ENCODE measurements around the gene MGRN1. TPM values are rescaled to one million over a fixed set of nuclear protein-coding genes. Genes with fewer than 3 reads are reported as not detected.

MGRN1 gene
- total RNA-seq, 3 donors from 2014 or later (not counting 1 experiment from before 2014, with no cell fraction given) = 102 to 106 (median 105) TPM

GRCh38 chr16:4628283-4628682 lies 3.7 kb downstream of the MGRN1 start:
- Histone ChIP-seq H3K27me3 (ENCODE audit: control insufficient read depth, insufficient read depth, low read length) (no peaks in the 10 kb centered on the region), H3K4me1 (ENCODE audit: control insufficient read depth, insufficient read depth, low read length) (peaks cover 28% of the 10 kb centered on the region), H3K36me3 (ENCODE audit: control insufficient read depth, insufficient read depth, low read length) (no peaks in the 10 kb centered on the region), H3K27ac (ENCODE audit: low read length) (no peak overlapping the region), H3K4me3 (ENCODE audit: low read length) (no peak overlapping the region), H3K9me3 (ENCODE audit: control insufficient read depth, insufficient read depth, low read length) (no peaks in the 10 kb centered on the region)
- intact Hi-C loops (cut with micrococcal nuclease) = no loop called here
- H3K36me3 Mint-ChIP-seq = no peaks in the 10 kb centered on the region
- no peak overlapping the region for H3K27ac Mint-ChIP-seq
- H3K4me1 Mint-ChIP-seq = peaks cover 27 to 34% of the 10 kb centered on the region in 2 donors
- no peaks in the 10 kb centered on the region for H3K27me3 Mint-ChIP-seq (ENCODE audit: low read depth in 2 of 2)
- H3K9me3 Mint-ChIP-seq = no peaks in the 10 kb centered on the region
- TF ChIP-seq CTCF (IDR thresholded peaks at IDR 0.05) = no peak
- no peak for ATAC-seq
- WGBS (ENCODE audit: insufficient coverage) = 87% methylated on average over 9 of the region's 9 CpGs
- no peak overlapping the region for H3K4me3 Mint-ChIP-seq
- DNase-seq = no peak

- Histone ChIP-seq H3K36me3 (ENCODE audit: control insufficient read depth, insufficient read depth, low read length) (peaks cover 8% of the 10 kb centered on the region), H3K27me3 (ENCODE audit: control insufficient read depth, insufficient read depth, low read length) (no peaks in the 10 kb centered on the region), H3K27ac (ENCODE audit: low read length) (no peak overlapping the region), H3K4me3 (ENCODE audit: low read length) (no peak overlapping the region), H3K9me3 (ENCODE audit: control insufficient read depth, insufficient read depth, low read length) (no peaks in the 10 kb centered on the region), H3K4me1 (ENCODE audit: control insufficient read depth, insufficient read depth, low read length) (peaks cover 6% of the 10 kb centered on the region)
- Mint-ChIP-seq H3K36me3 (no peaks in the 10 kb centered on the region), H3K9me3 (no peaks in the 10 kb centered on the region), H3K27me3 (ENCODE audit: low read depth in 2 of 2) (no peaks in the 10 kb centered on the region), H3K4me1 (peaks cover 7 to 22% of the 10 kb centered on the region in 2 donors), H3K27ac (peak overlapping the region in 1 of 2 donors; percentile 18), H3K4me3 (no peak overlapping the region)
- intact Hi-C loops (cut with micrococcal nuclease) = no loop called here
- DNase-seq (no peak), ATAC-seq (no peak)
- 100% methylated on average over 1 of the region's 1 CpG for WGBS (ENCODE audit: insufficient coverage)
- TF ChIP-seq CTCF (IDR thresholded peaks at IDR 0.05) = no peak
Measured at GRCh38 chr16:4631444-4631843, 6.8 kb downstream of the MGRN1 start.

DNA sequence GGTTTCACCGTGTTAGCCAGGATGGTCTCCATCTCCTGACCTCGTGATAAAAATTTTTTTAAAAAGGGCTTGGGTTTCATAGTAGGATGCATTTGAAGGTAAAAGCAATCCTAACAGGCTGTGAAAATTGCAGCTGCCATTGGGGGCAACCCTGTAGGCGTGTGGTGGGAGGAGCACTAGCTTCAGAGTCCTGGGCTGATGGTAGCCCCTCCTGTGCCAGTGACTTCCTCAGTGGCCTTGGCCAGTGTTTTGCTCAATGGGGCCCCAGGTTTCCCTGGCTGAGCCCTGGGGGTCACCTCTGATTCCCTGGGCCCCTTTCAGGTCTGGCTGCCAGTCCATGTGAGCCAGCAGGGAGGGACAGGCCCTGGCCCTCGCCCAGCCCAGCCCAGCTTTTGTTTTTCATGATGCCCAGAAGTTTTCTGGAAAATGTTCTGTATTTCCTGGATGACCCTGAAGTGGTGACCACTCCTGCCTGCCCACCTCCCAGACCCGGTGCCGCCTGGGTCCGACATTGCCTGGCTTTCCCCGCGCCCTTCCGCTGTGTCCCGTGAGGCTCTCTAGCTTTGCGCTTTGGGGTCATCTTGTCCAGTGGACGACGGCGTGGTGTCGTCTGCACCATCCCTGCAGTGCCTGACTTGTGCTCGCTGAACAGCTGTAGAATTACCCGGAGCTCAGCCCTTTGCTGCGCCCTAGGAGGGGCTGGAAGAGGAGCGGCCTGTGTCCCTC lies 9.4 kb downstream of the MGRN1 start:
- ATAC-seq = no peak
- no peak overlapping the region for H3K4me3 Mint-ChIP-seq
- Histone ChIP-seq H3K9me3 (ENCODE audit: control insufficient read depth, insufficient read depth, low read length) (no peaks in the 10 kb centered on the region), H3K4me1 (ENCODE audit: control insufficient read depth, insufficient read depth, low read length) (no peaks in the 10 kb centered on the region), H3K27me3 (ENCODE audit: control insufficient read depth, insufficient read depth, low read length) (no peaks in the 10 kb centered on the region), H3K27ac (ENCODE audit: low read length) (no peak overlapping the region), H3K36me3 (ENCODE audit: control insufficient read depth, insufficient read depth, low read length) (peaks cover 8% of the 10 kb centered on the region), H3K4me3 (ENCODE audit: low read length) (no peak overlapping the region)
- TF ChIP-seq CTCF (IDR thresholded peaks at IDR 0.05) = no peak
- no peak overlapping the region for H3K27ac Mint-ChIP-seq
- WGBS (ENCODE audit: insufficient coverage) = 97% methylated on average over 20 of the region's 20 CpGs
- no peaks in the 10 kb centered on the region for H3K27me3 Mint-ChIP-seq (ENCODE audit: low read depth in 2 of 2)
- intact Hi-C loops (cut with micrococcal nuclease) = no loop called here
- DNase-seq = no peak
- H3K36me3 Mint-ChIP-seq = no peaks in the 10 kb centered on the region
- H3K4me1 Mint-ChIP-seq = peaks cover 4 to 18% of the 10 kb centered on the region in 2 donors
- H3K9me3 Mint-ChIP-seq = no peaks in the 10 kb centered on the region

DNA sequence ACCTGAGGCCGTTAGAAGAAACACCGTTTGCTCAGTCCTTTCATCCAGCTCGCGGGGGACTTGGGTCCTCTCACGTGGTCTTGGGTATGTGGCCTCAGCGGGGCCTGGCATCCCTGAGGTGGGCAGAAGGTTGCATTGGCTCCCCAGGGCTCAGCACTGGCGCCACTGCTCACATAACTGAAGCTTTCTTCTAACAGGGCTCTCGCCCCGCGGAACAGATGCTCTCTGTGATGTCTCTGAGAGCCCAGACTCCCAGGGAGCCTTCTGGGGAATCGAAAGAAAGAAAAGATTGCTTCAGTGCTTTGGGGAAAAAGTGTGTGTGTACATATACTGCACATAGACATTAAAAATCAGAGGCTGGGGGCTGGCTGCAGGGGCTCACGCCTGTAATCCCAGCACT lies 10.1 kb downstream of the MGRN1 start:
- intact Hi-C loops (cut with micrococcal nuclease) = no loop called here
- Mint-ChIP-seq H3K4me3 (no peak overlapping the region), H3K4me1 (peaks cover 10 to 23% of the 10 kb centered on the region in 2 donors), H3K36me3 (no peaks in the 10 kb centered on the region), H3K27ac (no peak overlapping the region), H3K9me3 (no peaks in the 10 kb centered on the region), H3K27me3 (ENCODE audit: low read depth in 2 of 2) (no peaks in the 10 kb centered on the region)
- no peak for TF ChIP-seq CTCF (IDR thresholded peaks at IDR 0.05)
- H3K4me1 ChIP-seq (ENCODE audit: control insufficient read depth, insufficient read depth, low read length) = no peaks in the 10 kb centered on the region
- H3K27me3 ChIP-seq (ENCODE audit: control insufficient read depth, insufficient read depth, low read length) = no peaks in the 10 kb centered on the region
- ATAC-seq = no peak
- H3K4me3 ChIP-seq (ENCODE audit: low read length) = no peak overlapping the region
- WGBS (ENCODE audit: insufficient coverage) = 85% methylated on average over 12 of the region's 12 CpGs
- no peaks in the 10 kb centered on the region for H3K9me3 ChIP-seq (ENCODE audit: control insufficient read depth, insufficient read depth, low read length)
- H3K36me3 ChIP-seq (ENCODE audit: control insufficient read depth, insufficient read depth, low read length) = peaks cover 8% of the 10 kb centered on the region
- no peak for DNase-seq
- H3K27ac ChIP-seq (ENCODE audit: low read length) = no peak overlapping the region
